T47D (cell line): Measurements from ENCODE around the gene MALRD1.

Source experiments
- DNase-seq, 2 experiments: peaks; one replicate each; pipeline versions ENCODE4 v3.0.0 to v3.0.0-alpha.2; 2011 to 2012; ENCODE audit warnings: low read depth in 1 of 2, low spot score in 1 of 2
- JUND ChIP-seq: IDR thresholded peaks from 2 replicates; pipeline ENCODE4 v1.6.1; 2012; ENCODE audit warnings: low read depth
- in situ Hi-C: cut with HindIII; loops from 2 replicates; pipeline ENCODE4 v1.10.0; 2016; ENCODE audit warnings: low sequenced_read_pairs, low pct_unique_long_range_greater_than_20kb

The MALRD1 gene

GRCh38 chr10:19195698-19196097, 147.1 kb downstream of the MALRD1 start:
- DNase-seq = no peak
- TF ChIP-seq JUND = no peak

GRCh38 chr10:19200211-19200610, 151.6 kb downstream of the MALRD1 start:
- no peak for DNase-seq
- no peak for TF ChIP-seq JUND
- in situ Hi-C loops = no loop called here

More at GRCh38 chr10:19195698-19196097, 147.1 kb downstream of the MALRD1 start:
- in situ Hi-C loops = no loop called here

GRCh38 chr10:19204246-19204917, 155.8 kb downstream of the MALRD1 start:
- peak; percentile 1 to 13 for DNase-seq
- in situ Hi-C loops = no loop called here
- no peak for TF ChIP-seq JUND

GRCh38 chr10:19209319-19209718, 160.7 kb downstream of the MALRD1 start:
- in situ Hi-C loops = no loop called here
- TF ChIP-seq JUND = no peak
- DNase-seq = no peak

- DNase-seq = no peak
- in situ Hi-C loops = no loop called here
- no peak for TF ChIP-seq JUND
Observed at GRCh38 chr10:19212590-19212989, 164.0 kb downstream of the MALRD1 start.

GRCh38 chr10:19221216-19221615, 172.6 kb downstream of the MALRD1 start:
- DNase-seq = no peak
- no peak for TF ChIP-seq JUND
- in situ Hi-C loops = no loop called here

GRCh38 chr10:19226025-19226424, 177.4 kb downstream of the MALRD1 start:
- TF ChIP-seq JUND = no peak
- no peak for DNase-seq
- in situ Hi-C loops = no loop called here

GRCh38 chr10:19231034-19231433, 182.4 kb downstream of the MALRD1 start:
- in situ Hi-C loops = no loop called here
- TF ChIP-seq JUND = no peak
- DNase-seq = no peak

- DNase-seq = no peak
- in situ Hi-C loops = no loop called here
- no peak for TF ChIP-seq JUND
Observed at GRCh38 chr10:19245889-19246752, 197.5 kb downstream of the MALRD1 start.

- in situ Hi-C loops = no loop called here
- no peak for TF ChIP-seq JUND
- no peak for DNase-seq
Observed at GRCh38 chr10:19247843-19248242, 199.2 kb downstream of the MALRD1 start.

GRCh38 chr10:19250546-19250945, 201.9 kb downstream of the MALRD1 start:
- no peak for TF ChIP-seq JUND
- in situ Hi-C loops = no loop called here
- DNase-seq = no peak

- in situ Hi-C loops = no loop called here
- TF ChIP-seq JUND = no peak
- no peak for DNase-seq
Observed at GRCh38 chr10:19252531-19252930, 203.9 kb downstream of the MALRD1 start.

GRCh38 chr10:19256331-19256730, 207.7 kb downstream of the MALRD1 start:
- DNase-seq = no peak
- in situ Hi-C loops = no loop called here
- no peak for TF ChIP-seq JUND
